Endothelial cell of umbilical vein (primary cell): ENCODE measurements around the gene SAMD4A.

Source experiments
- EZH2 ChIP-seq: IDR thresholded peaks from 2 replicates; pipeline ENCODE4 v1.6.1; 2012; ENCODE audit warnings: borderline replicate concordance, low read depth, mild to moderate bottlenecking, moderate library complexity, low read length, inconsistent platforms; ENCODE audit not compliant: severe bottlenecking
- FOS ChIP-seq: IDR thresholded peaks from 2 replicates; pipeline ENCODE4 v1.6.1; 2011; ENCODE audit warnings: mild to moderate bottlenecking, low read length, moderate library complexity, borderline replicate concordance; ENCODE audit not compliant: insufficient read depth
- GATA2 ChIP-seq: IDR thresholded peaks from 2 replicates; pipeline ENCODE4 v1.7.0; 2011; ENCODE audit warnings: low read depth, mild to moderate bottlenecking, moderate library complexity, mixed read lengths, low read length; ENCODE audit not compliant: insufficient read length, insufficient read depth
- JUN ChIP-seq: IDR thresholded peaks from 2 replicates; pipeline ENCODE4 v1.6.1; 2011; ENCODE audit warnings: borderline replicate concordance, low read depth; ENCODE audit not compliant: insufficient read length, insufficient read depth
- MYC ChIP-seq: IDR thresholded peaks from one replicate; pipeline ENCODE4 v1.6.1; 2011; ENCODE audit warnings: mild to moderate bottlenecking, low read depth, low read length
- POLR2A ChIP-seq: IDR thresholded peaks from 2 replicates; pipeline ENCODE4 v1.6.1; 2012; ENCODE audit warnings: low read depth, mild to moderate bottlenecking, control low read depth, low read length
- POLR2AphosphoS5 ChIP-seq: IDR thresholded peaks from 2 replicates; pipeline ENCODE4 v1.6.1; 2012; ENCODE audit warnings: low read depth, mild to moderate bottlenecking, control low read depth, low read length, moderate library complexity; ENCODE audit not compliant: insufficient read depth
- TF ChIP-seq, protein P1 (sequence below), 2 donors: IDR thresholded peaks; 1 replicate in 1 of 2; 2 replicates in 1 of 2; pipeline ENCODE4 v1.5.1; 2011; ENCODE audit warnings: low read length in 2 of 2, mild to moderate bottlenecking in 2 of 2, moderate library complexity in 2 of 2, control low read depth in 1 of 2, inconsistent platforms in 1 of 2, low read depth in 1 of 2; ENCODE audit not compliant: insufficient read depth in 1 of 2; ENCODE audit errors: extremely low read depth in 1 of 2
- TF ChIP-seq, protein P2 (sequence below): IDR thresholded peaks from 2 replicates; pipeline ENCODE4 v1.6.1; 2011; ENCODE audit not compliant: insufficient read depth, insufficient read length

DNA sequence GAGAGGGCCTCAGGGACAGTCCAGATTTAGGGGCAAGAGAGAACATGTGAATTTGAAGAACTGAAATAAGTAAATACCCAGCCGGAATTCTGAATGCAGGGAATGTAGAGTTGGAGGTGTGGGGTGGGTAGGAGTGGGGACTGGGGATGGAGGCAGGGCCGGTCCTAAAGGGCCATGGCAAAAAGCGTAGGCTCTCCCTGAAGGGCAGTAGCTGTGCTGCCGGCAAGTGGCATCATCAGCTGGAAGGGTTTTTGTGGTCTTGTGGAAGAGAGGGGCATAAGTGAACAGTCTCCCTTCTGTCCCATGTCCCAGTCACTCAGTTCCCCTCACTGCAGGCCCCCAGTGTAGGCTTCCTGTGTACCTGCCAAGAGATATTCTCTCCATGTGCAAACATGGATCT is 231.1 kb downstream of the SAMD4A start:
- TF ChIP-seq, protein P1, sequence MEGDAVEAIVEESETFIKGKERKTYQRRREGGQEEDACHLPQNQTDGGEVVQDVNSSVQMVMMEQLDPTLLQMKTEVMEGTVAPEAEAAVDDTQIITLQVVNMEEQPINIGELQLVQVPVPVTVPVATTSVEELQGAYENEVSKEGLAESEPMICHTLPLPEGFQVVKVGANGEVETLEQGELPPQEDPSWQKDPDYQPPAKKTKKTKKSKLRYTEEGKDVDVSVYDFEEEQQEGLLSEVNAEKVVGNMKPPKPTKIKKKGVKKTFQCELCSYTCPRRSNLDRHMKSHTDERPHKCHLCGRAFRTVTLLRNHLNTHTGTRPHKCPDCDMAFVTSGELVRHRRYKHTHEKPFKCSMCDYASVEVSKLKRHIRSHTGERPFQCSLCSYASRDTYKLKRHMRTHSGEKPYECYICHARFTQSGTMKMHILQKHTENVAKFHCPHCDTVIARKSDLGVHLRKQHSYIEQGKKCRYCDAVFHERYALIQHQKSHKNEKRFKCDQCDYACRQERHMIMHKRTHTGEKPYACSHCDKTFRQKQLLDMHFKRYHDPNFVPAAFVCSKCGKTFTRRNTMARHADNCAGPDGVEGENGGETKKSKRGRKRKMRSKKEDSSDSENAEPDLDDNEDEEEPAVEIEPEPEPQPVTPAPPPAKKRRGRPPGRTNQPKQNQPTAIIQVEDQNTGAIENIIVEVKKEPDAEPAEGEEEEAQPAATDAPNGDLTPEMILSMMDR (IDR thresholded peaks at IDR 0.05; ENCODE audit: extremely low read depth in 1 of 2, insufficient read depth in 1 of 2, low read depth in 1 of 2, low read length in 2 of 2) = no peak
- TF ChIP-seq POLR2AphosphoS5 (no peak), POLR2A (no peak), FOS (no peak), GATA2 (no peak), EZH2 (no peak), JUN (no peak), MYC (no peak)
- TF ChIP-seq, protein P2, sequence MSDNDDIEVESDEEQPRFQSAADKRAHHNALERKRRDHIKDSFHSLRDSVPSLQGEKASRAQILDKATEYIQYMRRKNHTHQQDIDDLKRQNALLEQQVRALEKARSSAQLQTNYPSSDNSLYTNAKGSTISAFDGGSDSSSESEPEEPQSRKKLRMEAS = no peak
